HepG2 (cell line): Measurements from ENCODE around the gene PLD3. TPM values are rescaled to one million over a fixed set of nuclear protein-coding genes. Genes with fewer than 3 reads are reported as not detected.

Source experiments
- FOXA1 ChIP-seq, 2 experiments: fragments of 450-650 bp in 1 of 2; sonication (generic) in 1 of 2; formaldehyde crosslinking in 1 of 2; IDR thresholded peaks; 2 replicates each; pipeline versions ENCODE4 v1.4.0 to v1.6.1; 2016 to 2020; ENCODE audit warnings: missing genetic modification reagents in 1 of 2
- GATAD1 ChIP-seq: IDR thresholded peaks from 2 replicates; pipeline ENCODE4 v1.6.1; 2016; ENCODE audit warnings: missing genetic modification reagents, missing compliant biosample characterization
- HMG20B ChIP-seq: conservative IDR thresholded peaks from 2 replicates; pipeline ENCODE4 v1.6.1; 2016; ENCODE audit warnings: missing genetic modification reagents, missing compliant biosample characterization
- MED13 ChIP-seq: sonication (generic); formaldehyde crosslinking; IDR thresholded peaks from 2 replicates; pipeline ENCODE4 v1.5.0; 2020; ENCODE audit warnings: missing genetic modification reagents
- NBN ChIP-seq: fragments of 450-650 bp; conservative IDR thresholded peaks from 2 replicates; pipeline ENCODE4 v1.6.1; 2017
- NFE2L1 ChIP-seq: sonication (generic); formaldehyde crosslinking; IDR thresholded peaks from 2 replicates; pipeline ENCODE4 v1.4.0; 2020; ENCODE audit warnings: missing genetic modification reagents, mild to moderate bottlenecking, borderline replicate concordance
- RARA ChIP-seq: IDR thresholded peaks from 2 replicates; pipeline ENCODE4 v1.6.1; 2016; ENCODE audit warnings: missing genetic modification reagents, missing compliant biosample characterization
- REST ChIP-seq, 2 experiments: IDR thresholded peaks; 2 replicates each; pipeline ENCODE4 v1.6.1; 2011 to 2012; ENCODE audit warnings: low read length in 2 of 2, borderline replicate concordance in 1 of 2, low read depth in 1 of 2, mild to moderate bottlenecking in 1 of 2, moderate library complexity in 1 of 2
- RORA ChIP-seq: sonication (generic); formaldehyde crosslinking; IDR thresholded peaks from 2 replicates; pipeline ENCODE4 v1.5.0; 2020; ENCODE audit warnings: mild to moderate bottlenecking, missing genetic modification reagents, moderate library complexity
- TP53 ChIP-seq: sonication (generic); formaldehyde crosslinking; conservative IDR thresholded peaks from 2 replicates; pipeline ENCODE4 v1.4.0; 2020; ENCODE audit warnings: missing genetic modification reagents
- U2AF1 ChIP-seq: fragments of 200-400 bp; formaldehyde crosslinking; optimal IDR thresholded peaks from 2 replicates; pipeline ENCODE3; 2017; ENCODE audit warnings: mild to moderate bottlenecking, low read depth, low read length
- ZFP36L2 ChIP-seq: sonication (generic); formaldehyde crosslinking; IDR thresholded peaks from 2 replicates; pipeline ENCODE4 v1.4.0; 2020; ENCODE audit warnings: missing genetic modification reagents
- ZNF672 ChIP-seq: sonication (generic); formaldehyde crosslinking; IDR thresholded peaks from 2 replicates; pipeline ENCODE4 v1.8.1; 2022; ENCODE audit warnings: missing genetic modification reagents
- ZNF788 ChIP-seq: sonication (generic); formaldehyde crosslinking; IDR thresholded peaks from 2 replicates; pipeline ENCODE4 v1.5.0; 2020; ENCODE audit warnings: mild to moderate bottlenecking, missing genetic modification reagents, borderline replicate concordance
- ZNF83 ChIP-seq: sonication (generic); formaldehyde crosslinking; IDR thresholded peaks from 2 replicates; pipeline ENCODE4 v1.4.0; 2020; ENCODE audit warnings: missing genetic modification reagents, mild to moderate bottlenecking, borderline replicate concordance
- polyA plus RNA-seq, 8 experiments: library from polyadenylated mRNA; depleted of rRNA in 3 of 8; stranded (reverse) in 7 of 8; unstranded in 1 of 8; fragments of >200 nt; fragmentation: Illumina TruSeq in 4 of 8; extraction: Trizol in 4 of 8; gene quantifications; 2 replicates each; pipeline versions ENCODE4 v1.2.1 to v1.2.3, GENCODE V29; 2011 to 2016; ENCODE audit warnings: low read depth in 4 of 8, missing spikeins in 1 of 8, mixed read lengths in 1 of 8; ENCODE audit not compliant: insufficient read depth in 1 of 8
- total RNA-seq, 5 experiments: library from RNA; depleted of rRNA; stranded (reverse); fragments of >200 nt; fragmentation: Illumina TruSeq; extraction: Trizol; gene quantifications; 2 replicates each; pipeline ENCODE4 v1.2.3, GENCODE V29; 2016; ENCODE audit warnings: low read depth in 1 of 5
- TF ChIP-seq, protein P1 (sequence below): IDR thresholded peaks from 2 replicates; pipeline ENCODE4 v1.6.1; 2016; ENCODE audit warnings: low read depth
- TF ChIP-seq, protein P2 (sequence below): sonication (generic); formaldehyde crosslinking; IDR thresholded peaks from 2 replicates; pipeline ENCODE4 v1.4.0; 2020; ENCODE audit warnings: missing genetic modification reagents
- TF ChIP-seq, protein P3 (sequence below): sonication (generic); formaldehyde crosslinking; IDR thresholded peaks from 2 replicates; pipeline ENCODE4 v1.4.0; 2020; ENCODE audit warnings: mild to moderate bottlenecking, missing genetic modification reagents

Gene PLD3
- total and polyA plus RNA-seq, 2 of the 13 experiments (the other 11 are each of a cell fraction or from before 2014, with no cell fraction given), result 45.7 to 164 TPM

DNA sequence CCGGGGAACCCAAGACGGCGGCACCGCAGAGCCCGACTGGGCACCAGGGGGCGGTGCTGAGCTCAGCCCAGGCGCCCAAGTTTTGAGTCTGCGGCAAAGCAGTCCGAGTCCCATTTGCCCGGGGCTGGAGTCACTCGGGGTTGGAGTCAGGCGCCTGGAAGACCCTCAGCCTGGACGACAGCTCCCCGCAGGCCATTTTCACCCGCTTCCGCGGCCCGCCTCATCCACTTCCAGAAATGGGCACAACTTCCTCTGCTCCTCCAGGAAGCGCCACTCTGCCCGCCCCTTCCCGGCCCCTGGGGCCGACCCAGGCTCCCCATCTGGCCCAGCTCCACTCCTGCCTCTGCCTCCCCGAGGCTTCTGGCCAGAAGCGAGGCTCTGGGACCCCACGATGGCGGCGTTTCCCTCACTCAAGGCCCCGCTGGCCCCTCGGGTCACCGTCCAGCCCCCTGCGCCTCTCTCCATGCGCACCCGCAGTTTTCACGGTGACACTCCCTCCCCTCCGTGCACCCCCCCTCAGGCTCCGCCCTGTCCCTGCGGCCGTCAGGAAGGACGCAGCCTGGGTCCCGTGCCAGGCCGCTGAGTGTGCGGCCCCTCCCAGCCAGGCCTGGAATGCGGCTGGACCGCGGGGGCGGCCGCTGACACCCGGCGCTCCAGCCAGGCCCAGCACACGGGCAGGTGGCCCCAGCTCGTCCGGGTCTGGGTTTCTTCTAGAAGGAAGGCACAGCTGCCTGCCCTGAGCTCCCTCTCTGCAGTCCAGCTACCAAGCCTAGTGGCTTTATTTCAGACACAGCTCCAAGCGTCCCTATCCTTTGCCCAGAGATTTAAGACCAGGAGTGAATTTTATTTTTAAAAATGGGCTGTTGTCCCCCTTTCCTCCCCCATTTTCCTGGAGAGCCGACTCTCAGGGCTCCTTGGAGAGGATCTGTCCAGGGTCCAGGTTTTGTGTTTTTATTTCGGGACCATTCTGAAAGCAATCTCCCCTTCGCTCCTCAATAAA, 72.6 kb downstream of the PLD3 start (continued):
- TF ChIP-seq HMG20B (CRISPR knock-in tag), result no peak
- TF ChIP-seq NBN, result no peak
- TF ChIP-seq, protein P1, sequence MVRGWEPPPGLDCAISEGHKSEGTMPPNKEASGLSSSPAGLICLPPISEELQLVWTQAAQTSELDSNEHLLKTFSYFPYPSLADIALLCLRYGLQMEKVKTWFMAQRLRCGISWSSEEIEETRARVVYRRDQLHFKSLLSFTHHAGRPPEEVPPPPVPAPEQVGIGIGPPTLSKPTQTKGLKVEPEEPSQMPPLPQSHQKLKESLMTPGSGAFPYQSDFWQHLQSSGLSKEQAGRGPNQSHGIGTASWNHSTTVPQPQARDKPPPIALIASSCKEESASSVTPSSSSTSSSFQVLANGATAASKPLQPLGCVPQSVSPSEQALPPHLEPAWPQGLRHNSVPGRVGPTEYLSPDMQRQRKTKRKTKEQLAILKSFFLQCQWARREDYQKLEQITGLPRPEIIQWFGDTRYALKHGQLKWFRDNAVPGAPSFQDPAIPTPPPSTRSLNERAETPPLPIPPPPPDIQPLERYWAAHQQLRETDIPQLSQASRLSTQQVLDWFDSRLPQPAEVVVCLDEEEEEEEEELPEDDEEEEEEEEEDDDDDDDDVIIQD (CRISPR knock-in tag), result 0 out of 2 replicates have a peak, but pooled peaks have one; percentile 40
- no peak for TF ChIP-seq REST (IDR thresholded peaks at IDR 0.05; ENCODE audit: borderline replicate concordance in 1 of 2, low read depth in 1 of 2, low read length in 2 of 2)
- TF ChIP-seq NFE2L1 (CRISPR knock-in tag), result no peak
- no peak for TF ChIP-seq ZNF83 (CRISPR knock-in tag)
- TF ChIP-seq, protein P2, sequence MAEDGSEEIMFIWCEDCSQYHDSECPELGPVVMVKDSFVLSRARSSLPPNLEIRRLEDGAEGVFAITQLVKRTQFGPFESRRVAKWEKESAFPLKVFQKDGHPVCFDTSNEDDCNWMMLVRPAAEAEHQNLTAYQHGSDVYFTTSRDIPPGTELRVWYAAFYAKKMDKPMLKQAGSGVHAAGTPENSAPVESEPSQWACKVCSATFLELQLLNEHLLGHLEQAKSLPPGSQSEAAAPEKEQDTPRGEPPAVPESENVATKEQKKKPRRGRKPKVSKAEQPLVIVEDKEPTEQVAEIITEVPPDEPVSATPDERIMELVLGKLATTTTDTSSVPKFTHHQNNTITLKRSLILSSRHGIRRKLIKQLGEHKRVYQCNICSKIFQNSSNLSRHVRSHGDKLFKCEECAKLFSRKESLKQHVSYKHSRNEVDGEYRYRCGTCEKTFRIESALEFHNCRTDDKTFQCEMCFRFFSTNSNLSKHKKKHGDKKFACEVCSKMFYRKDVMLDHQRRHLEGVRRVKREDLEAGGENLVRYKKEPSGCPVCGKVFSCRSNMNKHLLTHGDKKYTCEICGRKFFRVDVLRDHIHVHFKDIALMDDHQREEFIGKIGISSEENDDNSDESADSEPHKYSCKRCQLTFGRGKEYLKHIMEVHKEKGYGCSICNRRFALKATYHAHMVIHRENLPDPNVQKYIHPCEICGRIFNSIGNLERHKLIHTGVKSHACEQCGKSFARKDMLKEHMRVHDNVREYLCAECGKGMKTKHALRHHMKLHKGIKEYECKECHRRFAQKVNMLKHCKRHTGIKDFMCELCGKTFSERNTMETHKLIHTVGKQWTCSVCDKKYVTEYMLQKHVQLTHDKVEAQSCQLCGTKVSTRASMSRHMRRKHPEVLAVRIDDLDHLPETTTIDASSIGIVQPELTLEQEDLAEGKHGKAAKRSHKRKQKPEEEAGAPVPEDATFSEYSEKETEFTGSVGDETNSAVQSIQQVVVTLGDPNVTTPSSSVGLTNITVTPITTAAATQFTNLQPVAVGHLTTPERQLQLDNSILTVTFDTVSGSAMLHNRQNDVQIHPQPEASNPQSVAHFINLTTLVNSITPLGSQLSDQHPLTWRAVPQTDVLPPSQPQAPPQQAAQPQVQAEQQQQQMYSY (CRISPR knock-in tag), result peak; percentile 58; the same call in 1 of the 2 replicates
- no peak for TF ChIP-seq TP53 (CRISPR knock-in tag)
- no peak for TF ChIP-seq RORA (CRISPR knock-in tag)
- TF ChIP-seq FOXA1 (IDR thresholded peaks at IDR 0.05), result no peak
- TF ChIP-seq FOXA1 (CRISPR knock-in tag; IDR thresholded peaks at IDR 0.05), result no peak
- peak; percentile 89 for TF ChIP-seq ZNF788 (CRISPR knock-in tag)
- no peak for TF ChIP-seq U2AF1
- peak; percentile 48 for TF ChIP-seq RARA (CRISPR knock-in tag)
- TF ChIP-seq GATAD1 (CRISPR knock-in tag), result peak; percentile 63
- TF ChIP-seq, protein P3, sequence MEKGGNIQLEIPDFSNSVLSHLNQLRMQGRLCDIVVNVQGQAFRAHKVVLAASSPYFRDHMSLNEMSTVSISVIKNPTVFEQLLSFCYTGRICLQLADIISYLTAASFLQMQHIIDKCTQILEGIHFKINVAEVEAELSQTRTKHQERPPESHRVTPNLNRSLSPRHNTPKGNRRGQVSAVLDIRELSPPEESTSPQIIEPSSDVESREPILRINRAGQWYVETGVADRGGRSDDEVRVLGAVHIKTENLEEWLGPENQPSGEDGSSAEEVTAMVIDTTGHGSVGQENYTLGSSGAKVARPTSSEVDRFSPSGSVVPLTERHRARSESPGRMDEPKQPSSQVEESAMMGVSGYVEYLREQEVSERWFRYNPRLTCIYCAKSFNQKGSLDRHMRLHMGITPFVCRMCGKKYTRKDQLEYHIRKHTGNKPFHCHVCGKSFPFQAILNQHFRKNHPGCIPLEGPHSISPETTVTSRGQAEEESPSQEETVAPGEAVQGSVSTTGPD (CRISPR knock-in tag), result peak; percentile 64; the same call in 1 of the 2 replicates
- no peak for TF ChIP-seq ZNF672 (CRISPR knock-in tag)
- no peak for TF ChIP-seq MED13 (CRISPR knock-in tag)
- TF ChIP-seq ZFP36L2, result no peak
